ENCODE measurements around the gene TSHZ1. TPM values are rescaled to one million over a fixed set of nuclear protein-coding genes. Genes with fewer than 3 reads are reported as not detected.
A peak's percentile ranks its signal among the peaks of the same experiment; 100 is the strongest.

Gene TSHZ1
- total and polyA plus RNA-seq, 2 experiments from 2014 or later: 2.2 to 4.4 TPM

- no peak overlapping the region for H3K27ac ChIP-seq
- WGBS, 2 experiments (ENCODE audit: low coverage in 1 of 2, low lambda C conversion rate in 2 of 2, missing lambda C conversion rate in 2 of 2): 8 to 11% methylated on average over 28 to 33 of the region's 33 CpGs
- no peaks in the 10 kb centered on the region for H4K20me1 ChIP-seq (ENCODE audit: insufficient read depth)
- peak overlapping the region; percentile 79 for H2AFZ ChIP-seq
- H3F3A ChIP-seq (ENCODE audit: insufficient read depth): no peaks in the 10 kb centered on the region
- H3K9ac ChIP-seq: peak overlapping the region; percentile 38
- H3K9me2 ChIP-seq (ENCODE audit: insufficient read depth): no peaks in the 10 kb centered on the region
- in situ Hi-C loops (cut with MboI): no loop called here
- H3K79me2 ChIP-seq (ENCODE audit: insufficient read depth): no peaks in the 10 kb centered on the region
- H3K4me3 ChIP-seq: peak overlapping the region; percentile 62
- peaks cover 9% of the 10 kb centered on the region; the same call in 1 of the 2 replicates for H3K27me3 ChIP-seq (replicated peaks; ENCODE audit: insufficient read depth)
- TF ChIP-seq EZH2 (IDR thresholded peaks at IDR 0.05; ENCODE audit: insufficient read depth, poor library complexity, severe bottlenecking): no peak
- TF ChIP-seq EZH2phosphoT487 (IDR thresholded peaks at IDR 0.05; ENCODE audit: insufficient read depth, low read depth): no peak
- peak; percentile 61 for DNase-seq
- H3K9me3 ChIP-seq (ENCODE audit: low read depth): no peaks in the 10 kb centered on the region
- H3K4me1 ChIP-seq (ENCODE audit: insufficient read depth): no peaks in the 10 kb centered on the region; the same call in 1 of the 2 replicates
- no peaks in the 10 kb centered on the region for H3K36me3 ChIP-seq (ENCODE audit: low read depth)
- H3K4me2 ChIP-seq (ENCODE audit: unreplicated experiment): peak overlapping the region; percentile 88
These were observed 42.6 kb upstream of the TSHZ1 start for GRCh38 chr18:75167759-75168618.

- no peaks in the 10 kb centered on the region for H3K79me2 ChIP-seq (ENCODE audit: insufficient read depth)
- H3F3A ChIP-seq (ENCODE audit: insufficient read depth): no peaks in the 10 kb centered on the region
- H3K9me3 ChIP-seq (ENCODE audit: low read depth): no peaks in the 10 kb centered on the region
- H3K9me2 ChIP-seq (ENCODE audit: insufficient read depth): no peaks in the 10 kb centered on the region
- no peak overlapping the region for H3K9ac ChIP-seq
- H2AFZ ChIP-seq: no peak overlapping the region
- H3K27me3 ChIP-seq (replicated peaks; ENCODE audit: insufficient read depth): peaks cover 9% of the 10 kb centered on the region; the same call in 1 of the 2 replicates
- H3K4me2 ChIP-seq (ENCODE audit: unreplicated experiment): peak overlapping the region; percentile 88
- 3 to 6% methylated on average over 7 of the region's 7 CpGs for WGBS, 2 experiments (ENCODE audit: low coverage in 1 of 2, low lambda C conversion rate in 2 of 2, missing lambda C conversion rate in 2 of 2)
- H3K36me3 ChIP-seq (ENCODE audit: low read depth): no peaks in the 10 kb centered on the region
- TF ChIP-seq EZH2 (IDR thresholded peaks at IDR 0.05; ENCODE audit: insufficient read depth, poor library complexity, severe bottlenecking): no peak
- TF ChIP-seq EZH2phosphoT487 (IDR thresholded peaks at IDR 0.05; ENCODE audit: insufficient read depth, low read depth): no peak
- no peaks in the 10 kb centered on the region for H4K20me1 ChIP-seq (ENCODE audit: insufficient read depth)
- no peak overlapping the region for H3K27ac ChIP-seq
- in situ Hi-C loops (cut with MboI): no loop called here
- peak overlapping the region; percentile 62 for H3K4me3 ChIP-seq
- peak; percentile 17 for DNase-seq
- H3K4me1 ChIP-seq (ENCODE audit: insufficient read depth): no peaks in the 10 kb centered on the region; the same call in 1 of the 2 replicates
These were observed 42.0 kb upstream of the TSHZ1 start for GRCh38 chr18:75168619-75169018.

GRCh38 chr18:75169411-75169810 is 41.2 kb upstream of the TSHZ1 start:
- in situ Hi-C loops (cut with MboI): no loop called here
- no peaks in the 10 kb centered on the region for H4K20me1 ChIP-seq (ENCODE audit: insufficient read depth)
- no peak overlapping the region for H2AFZ ChIP-seq

GRCh38 chr18:75170022-75170789 is 40.4 kb upstream of the TSHZ1 start:
- DNase-seq: no peak
- no peak overlapping the region for H3K4me2 ChIP-seq (ENCODE audit: unreplicated experiment)
- H3K79me2 ChIP-seq (ENCODE audit: insufficient read depth): no peaks in the 10 kb centered on the region
- no peak overlapping the region for H3K4me3 ChIP-seq
- no peaks in the 10 kb centered on the region for H3K36me3 ChIP-seq (ENCODE audit: low read depth)
- H3K27me3 ChIP-seq (replicated peaks; ENCODE audit: insufficient read depth): peaks cover 9% of the 10 kb centered on the region; the same call in 1 of the 2 replicates
- H3K27ac ChIP-seq: no peak overlapping the region
- in situ Hi-C loops (cut with MboI): no loop called here
- H3K4me1 ChIP-seq (ENCODE audit: insufficient read depth): no peaks in the 10 kb centered on the region; the same call in 1 of the 2 replicates
- H3K9me2 ChIP-seq (ENCODE audit: insufficient read depth): no peaks in the 10 kb centered on the region
- no peaks in the 10 kb centered on the region for H3K9me3 ChIP-seq (ENCODE audit: low read depth)
- no peak overlapping the region for H3K9ac ChIP-seq
- TF ChIP-seq EZH2phosphoT487 (IDR thresholded peaks at IDR 0.05; ENCODE audit: insufficient read depth, low read depth): no peak
- TF ChIP-seq EZH2 (IDR thresholded peaks at IDR 0.05; ENCODE audit: insufficient read depth, poor library complexity, severe bottlenecking): no peak
- H3F3A ChIP-seq (ENCODE audit: insufficient read depth): no peaks in the 10 kb centered on the region
- WGBS, 2 experiments (ENCODE audit: low coverage in 1 of 2, low lambda C conversion rate in 2 of 2, missing lambda C conversion rate in 2 of 2): 91 to 92% methylated on average over 34 of the region's 34 CpGs
- H4K20me1 ChIP-seq (ENCODE audit: insufficient read depth): no peaks in the 10 kb centered on the region
- H2AFZ ChIP-seq: no peak overlapping the region

More at GRCh38 chr18:75169411-75169810, 41.2 kb upstream of the TSHZ1 start:
- Histone ChIP-seq H3F3A (ENCODE audit: insufficient read depth) (no peaks in the 10 kb centered on the region), H3K4me1 (ENCODE audit: insufficient read depth) (no peaks in the 10 kb centered on the region; the same call in 1 of the 2 replicates), H3K9me2 (ENCODE audit: insufficient read depth) (no peaks in the 10 kb centered on the region), H3K9me3 (ENCODE audit: low read depth) (no peaks in the 10 kb centered on the region), H3K27me3 (replicated peaks; ENCODE audit: insufficient read depth) (peaks cover 9% of the 10 kb centered on the region; the same call in 1 of the 2 replicates), H3K27ac (no peak overlapping the region), H3K9ac (no peak overlapping the region), H3K36me3 (ENCODE audit: low read depth) (no peaks in the 10 kb centered on the region), H3K79me2 (ENCODE audit: insufficient read depth) (no peaks in the 10 kb centered on the region), H3K4me2 (ENCODE audit: unreplicated experiment) (no peak overlapping the region), H3K4me3 (no peak overlapping the region)
- TF ChIP-seq EZH2phosphoT487 (IDR thresholded peaks at IDR 0.05; ENCODE audit: insufficient read depth, low read depth) (no peak), EZH2 (IDR thresholded peaks at IDR 0.05; ENCODE audit: insufficient read depth, poor library complexity, severe bottlenecking) (no peak)
- no peak for DNase-seq
- 87 to 90% methylated on average over 9 of the region's 9 CpGs for WGBS, 2 experiments (ENCODE audit: low coverage in 1 of 2, low lambda C conversion rate in 2 of 2, missing lambda C conversion rate in 2 of 2)
